GM19455 (cell line): ENCODE data around the gene GRAMD2A.
A peak's percentile ranks its signal among the peaks of the same experiment; 100 is the strongest.

Source experiments
- ATAC-seq: cut with Tn5 transposase; IDR thresholded peaks from one replicate; pipeline ENCODE4 v1.9.1; 2021; ENCODE audit not compliant: unreplicated experiment

The GRAMD2A gene

GRCh38 chr15:72168808-72169190, 28.8 kb downstream of the GRAMD2A start:
- ATAC-seq: no peak

- no peak for ATAC-seq
Measured at GRCh38 chr15:72168131-72168807, 29.3 kb downstream of the GRAMD2A start.

DNA sequence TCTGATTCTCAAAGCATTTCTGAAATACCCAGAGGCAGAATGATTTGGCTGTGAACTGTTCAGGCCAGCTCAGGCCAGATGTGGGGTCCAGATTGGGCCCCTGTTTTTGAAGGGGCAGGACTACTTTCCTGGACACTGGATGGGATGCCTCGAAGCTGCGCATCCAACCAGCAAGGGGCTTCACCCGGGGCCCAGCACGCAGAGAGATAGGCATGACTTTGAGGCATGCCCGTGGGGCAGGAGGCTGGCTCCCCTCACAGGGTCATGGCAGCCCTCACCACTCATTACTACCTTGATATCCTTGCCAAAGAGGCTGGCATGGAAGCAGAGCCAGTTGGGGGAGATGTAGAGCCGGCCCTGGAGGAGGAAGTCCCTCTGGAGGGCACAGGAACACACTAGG, 30.1 kb downstream of the GRAMD2A start:
- ATAC-seq: no peak

GRCh38 chr15:72166716-72167417, 30.7 kb downstream of the GRAMD2A start:
- no peak for ATAC-seq

DNA sequence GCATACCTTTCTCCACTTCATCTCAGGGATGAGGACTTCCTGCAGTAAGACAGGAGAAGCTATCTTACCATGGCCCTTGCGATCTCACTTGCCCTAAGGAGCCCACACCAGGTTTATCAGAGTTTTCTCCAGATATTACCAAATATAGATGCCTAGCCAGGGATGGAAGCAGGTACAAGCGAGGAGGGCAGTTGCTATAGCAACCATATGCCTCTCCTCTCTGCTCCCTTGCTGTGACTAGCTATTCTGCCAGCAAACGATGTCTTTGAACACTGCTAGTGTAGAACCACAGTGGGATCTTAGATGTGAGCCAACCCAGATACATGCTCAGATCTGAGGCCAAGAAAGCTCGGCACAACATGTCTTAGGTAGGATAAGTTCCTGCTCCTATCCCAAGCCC, 33.9 kb downstream of the GRAMD2A start:
- no peak for ATAC-seq

GRCh38 chr15:72162569-72162968, 35.0 kb downstream of the GRAMD2A start:
- no peak for ATAC-seq

- no peak for ATAC-seq
Measured at GRCh38 chr15:72161361-72162132, 36.0 kb downstream of the GRAMD2A start.

DNA sequence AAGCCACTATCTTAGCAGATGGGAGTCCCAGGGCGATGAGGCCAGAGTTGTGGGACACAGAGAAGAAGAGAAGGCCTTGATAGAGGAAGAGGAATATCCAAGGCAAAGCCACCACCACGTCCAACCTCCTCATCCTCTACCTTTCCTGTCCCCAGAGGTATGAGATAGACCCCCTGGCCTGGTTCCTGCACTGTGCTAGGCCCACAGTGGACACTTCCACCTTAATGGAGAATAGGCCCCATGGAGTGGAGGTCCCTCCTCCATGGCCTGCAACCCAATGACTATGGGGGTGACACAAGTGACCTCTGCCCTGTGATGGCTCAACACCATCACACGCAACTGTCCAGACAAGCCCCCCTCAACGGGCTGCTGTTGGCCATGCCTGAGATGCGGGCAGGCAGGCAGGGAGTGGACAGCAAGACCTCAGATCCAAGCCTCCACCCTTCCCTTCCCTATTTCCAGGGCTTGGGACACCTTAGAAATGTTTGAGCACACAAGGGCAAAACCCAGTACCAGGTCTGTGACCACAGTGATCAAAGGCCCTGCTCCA, 36.8 kb downstream of the GRAMD2A start:
- no peak for ATAC-seq

GRCh38 chr15:72156928-72157327, 40.7 kb downstream of the GRAMD2A start:
- no peak for ATAC-seq

- no peak for ATAC-seq
Measured at GRCh38 chr15:72155635-72156616, 41.7 kb downstream of the GRAMD2A start.

DNA sequence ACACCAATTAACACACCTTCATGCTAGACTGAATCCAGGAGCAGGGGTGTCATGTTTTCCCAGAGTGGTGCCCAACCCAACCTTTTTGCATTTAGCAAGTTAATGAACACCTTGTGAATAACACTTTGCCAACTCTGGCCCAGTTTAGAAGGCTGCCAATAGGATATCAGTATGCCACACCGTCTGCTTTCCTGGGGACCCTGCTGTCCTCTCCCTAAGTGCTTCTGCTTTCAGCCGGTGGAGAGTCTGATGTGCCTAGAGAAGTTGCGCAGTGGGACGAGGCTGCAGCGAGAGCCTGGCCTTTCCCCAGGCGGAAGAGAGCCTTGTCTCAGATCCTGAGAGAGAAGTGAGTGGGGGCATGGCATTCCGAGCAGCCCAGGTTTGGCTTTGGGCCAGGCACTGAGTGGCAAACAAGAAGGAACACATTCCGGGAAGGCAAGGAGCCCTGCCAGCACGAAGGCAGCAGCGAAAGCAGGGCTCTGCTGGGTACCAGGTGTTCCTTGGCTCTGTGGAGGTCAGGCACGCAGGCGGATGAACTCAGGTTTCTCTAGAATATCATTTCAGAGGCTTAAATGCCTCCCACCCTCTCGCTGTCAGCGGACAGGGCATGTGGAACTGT, 42.5 kb downstream of the GRAMD2A start:
- no peak for ATAC-seq

DNA sequence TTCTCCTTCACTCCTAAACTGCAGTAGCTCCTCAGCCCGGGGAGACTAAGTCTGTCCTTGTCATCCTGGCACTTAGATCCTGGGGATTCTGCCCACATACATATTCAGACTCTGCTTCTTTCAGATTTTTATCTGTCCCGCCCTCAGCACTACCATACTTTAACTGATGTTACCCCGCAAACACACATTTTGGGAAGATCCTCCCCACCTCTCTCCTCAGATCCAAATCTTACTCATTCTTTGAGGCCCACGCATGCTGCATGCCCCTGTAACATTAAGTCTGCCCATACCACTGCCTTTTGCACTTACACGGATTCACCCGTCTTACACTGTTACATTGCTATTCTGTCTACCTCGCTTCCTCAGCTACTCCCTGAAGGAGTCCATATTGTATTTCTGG, 43.3 kb downstream of the GRAMD2A start:
- no peak for ATAC-seq

DNA sequence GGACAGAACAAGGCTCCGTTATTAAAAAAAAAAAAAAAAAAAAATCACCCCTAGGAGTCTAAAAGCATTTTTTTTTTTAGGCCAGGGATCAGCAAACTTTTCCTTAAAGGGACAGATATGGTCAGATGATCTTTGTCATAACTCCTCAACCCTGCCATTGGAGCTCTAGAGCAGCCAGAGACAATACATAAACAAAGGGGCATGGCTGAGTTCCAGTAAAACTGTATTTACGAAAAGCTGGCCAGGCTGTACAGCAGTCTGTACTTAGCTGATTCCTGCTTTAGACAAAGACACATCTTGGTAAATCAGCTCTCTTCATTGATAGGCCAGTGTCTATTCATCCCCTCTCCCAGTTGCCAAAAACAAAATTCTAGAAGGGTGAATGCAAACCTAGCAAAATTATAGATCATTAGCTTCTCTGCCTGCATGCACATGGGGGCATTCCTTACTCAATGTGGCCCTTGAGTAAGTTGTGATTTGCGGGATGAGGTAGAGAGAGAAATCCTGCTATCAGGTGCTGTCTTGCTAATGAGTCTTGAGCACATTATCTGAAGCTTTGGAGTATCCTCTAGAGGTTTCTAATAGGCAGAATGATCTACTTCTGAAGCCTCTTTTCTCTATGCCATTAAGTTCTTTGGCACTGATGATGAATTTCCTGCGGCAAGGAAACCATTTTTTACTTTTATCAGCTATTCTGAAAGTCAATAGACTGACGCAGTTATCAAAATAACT, 44.2 kb downstream of the GRAMD2A start:
- ATAC-seq: no peak

DNA sequence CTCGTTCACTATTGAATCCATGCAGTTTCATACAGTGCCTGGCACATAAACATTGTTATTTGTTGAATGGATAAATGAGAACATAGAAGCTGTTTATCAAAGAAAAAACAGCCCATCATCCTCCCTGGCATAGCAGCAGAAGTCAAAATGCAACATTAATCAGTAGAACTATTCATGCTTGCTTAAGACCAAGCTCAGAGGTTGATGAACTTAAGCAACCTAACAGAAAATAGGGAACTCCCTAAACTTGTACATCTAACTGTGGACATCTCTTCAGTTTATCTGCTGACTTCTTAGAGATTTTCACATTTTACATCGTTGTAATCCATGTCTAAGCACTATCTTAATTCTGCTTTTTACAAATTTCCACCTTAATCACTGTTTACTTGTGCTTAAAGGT, 50.2 kb downstream of the GRAMD2A start:
- ATAC-seq: no peak

DNA sequence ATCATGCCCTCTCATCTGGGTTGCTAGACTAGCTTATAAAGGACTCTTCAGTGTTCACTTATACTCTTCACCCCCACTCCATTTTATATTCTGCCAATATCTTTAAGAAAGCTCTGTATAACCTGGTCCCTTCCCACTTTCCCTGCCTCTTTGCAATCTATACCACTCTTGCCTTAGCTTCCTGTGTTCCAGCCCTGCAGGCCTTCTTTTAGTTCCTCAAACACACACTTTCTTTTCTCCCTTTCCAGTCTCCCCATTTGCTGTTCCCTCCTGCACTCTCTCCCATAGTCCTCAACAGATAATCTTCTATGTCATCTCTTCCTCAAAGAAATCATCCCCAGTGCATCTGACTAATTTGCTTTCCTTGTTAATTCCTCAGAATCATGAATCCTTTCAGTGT, 50.7 kb downstream of the GRAMD2A start:
- ATAC-seq: no peak

DNA sequence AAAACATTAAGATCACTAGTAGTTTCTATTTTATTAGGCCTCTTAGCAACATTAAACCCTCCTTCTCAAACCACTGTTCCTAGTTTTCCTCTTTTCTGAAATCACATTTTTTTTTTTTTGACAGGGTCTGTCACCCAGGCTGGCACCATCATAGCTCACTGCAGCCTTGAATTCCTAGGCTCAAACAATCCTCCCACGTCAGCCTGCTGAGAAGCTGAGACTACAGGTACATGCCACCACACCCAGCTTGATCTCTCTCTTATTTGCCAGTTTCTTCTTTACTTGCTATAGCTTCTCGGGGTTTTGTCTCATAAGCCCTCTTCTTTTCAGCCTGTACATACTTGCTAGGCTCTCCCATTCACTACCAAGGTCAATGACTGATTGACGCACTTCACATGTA, 51.4 kb downstream of the GRAMD2A start:
- no peak for ATAC-seq

GRCh38 chr15:72141171-72142084, 56.2 kb downstream of the GRAMD2A start:
- peak; percentile 100 for ATAC-seq

GRCh38 chr15:72140088-72140487, 57.5 kb downstream of the GRAMD2A start:
- ATAC-seq: no peak
